SHP77 treated with DMSO at 0.1 percent for 48 hours (cell line): ENCODE measurements around the gene RPRD1A.
"Not testable (repeated sequence)": the region's sequence is repeated elsewhere in the genome, so short reads cannot be mapped to it uniquely, and the experiment has no call there.

ENCODE experiments used
- DNase-seq: peaks from one replicate; lab custom pipeline; 2025; lab: John Stamatoyannopoulos, UW

The RPRD1A gene

GRCh38 chr18:35968278-35968880 lies 99.0 kb downstream of the RPRD1A start:
- DNase-seq = no peak

GRCh38 chr18:35967866-35968265 lies 99.5 kb downstream of the RPRD1A start:
- DNase-seq = not testable (repeated sequence)

DNA sequence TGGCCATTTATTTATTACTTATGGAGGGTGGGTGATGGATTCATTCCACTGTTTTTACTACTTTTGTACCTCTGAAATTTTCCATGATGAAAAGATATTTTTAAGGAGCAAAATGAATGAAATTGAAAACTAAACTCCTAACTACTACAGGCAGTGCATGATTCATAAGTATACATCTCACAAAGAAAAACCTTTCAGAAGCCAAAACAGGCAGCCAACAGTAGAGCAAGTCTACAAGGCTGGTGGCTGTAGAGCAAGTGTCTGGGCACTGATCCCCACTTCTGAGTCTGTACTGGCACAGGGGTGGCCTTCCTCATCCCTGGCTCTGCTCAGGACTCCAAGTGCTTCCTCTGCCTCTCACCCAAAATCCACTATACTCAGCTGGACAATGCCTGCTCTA lies 103.0 kb downstream of the RPRD1A start:
- DNase-seq = no peak

- DNase-seq = no peak
These were observed 105.0 kb downstream of the RPRD1A start for GRCh38 chr18:35962320-35962719.

GRCh38 chr18:35956226-35956625 lies 111.1 kb downstream of the RPRD1A start:
- DNase-seq = no peak

- DNase-seq = no peak
These were observed 113.7 kb downstream of the RPRD1A start for GRCh38 chr18:35953688-35954087.

DNA sequence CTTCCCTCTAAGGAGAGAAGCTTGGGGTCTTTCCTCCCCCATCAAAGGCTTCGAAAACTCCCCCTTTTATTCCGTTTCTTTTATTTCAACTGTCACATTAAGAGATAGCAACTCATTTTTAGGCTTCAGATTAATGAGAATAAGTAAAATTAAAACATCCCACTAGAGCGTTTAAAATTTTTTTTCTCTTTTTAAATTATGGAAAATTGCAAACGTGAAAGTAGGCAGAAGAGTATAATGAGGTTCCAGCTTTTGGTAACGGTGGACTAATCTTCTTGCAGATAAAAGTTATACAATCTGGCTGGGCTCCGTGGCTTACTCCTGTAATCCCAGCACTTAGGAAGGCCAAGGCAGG lies 116.8 kb downstream of the RPRD1A start:
- no peak for DNase-seq

- peak; percentile 4 for DNase-seq
These were observed 117.3 kb downstream of the RPRD1A start for GRCh38 chr18:35949903-35950627.

DNA sequence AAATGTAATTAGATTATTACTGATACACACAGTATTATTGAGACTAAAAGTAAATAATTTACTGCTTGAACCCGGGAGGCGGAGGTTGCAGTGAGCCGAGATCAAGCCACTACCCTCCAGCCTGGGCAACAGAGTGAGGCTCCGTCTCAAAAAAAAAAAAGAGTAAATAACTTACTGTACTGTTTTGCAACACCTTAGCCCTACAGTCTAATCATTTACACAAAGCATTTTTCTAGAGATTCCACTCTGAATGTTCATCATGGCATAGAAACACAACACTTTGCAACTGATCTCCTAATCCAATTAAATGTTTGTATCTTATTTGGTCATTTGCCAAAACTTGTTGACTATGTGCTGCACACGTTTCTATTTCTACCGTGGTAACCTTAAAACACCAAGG lies 118.3 kb downstream of the RPRD1A start:
- no peak for DNase-seq

DNA sequence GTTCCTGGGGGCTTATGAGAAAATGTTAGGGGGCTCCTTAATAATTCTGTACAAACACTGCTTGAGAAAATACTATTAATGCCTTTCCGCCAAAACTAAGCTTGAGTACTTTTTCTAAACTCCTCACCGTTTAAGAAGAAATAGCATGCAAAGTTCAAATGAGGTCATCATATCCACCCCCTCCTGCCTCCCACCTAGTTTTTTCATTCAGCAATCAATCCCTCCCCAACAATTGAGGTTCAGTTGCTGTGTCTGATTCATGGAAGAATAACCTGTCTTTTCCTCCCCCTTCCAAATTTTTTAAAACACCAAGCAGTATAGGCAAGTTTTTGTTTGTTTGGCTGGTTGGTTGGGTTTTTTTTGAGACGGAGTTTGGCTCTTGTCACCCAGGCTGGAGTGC lies 119.3 kb downstream of the RPRD1A start:
- no peak for DNase-seq

- DNase-seq = no peak
These were observed 124.7 kb downstream of the RPRD1A start for GRCh38 chr18:35942661-35943060.

- no peak for DNase-seq
These were observed 125.2 kb downstream of the RPRD1A start for GRCh38 chr18:35942133-35942532.

- no peak for DNase-seq
These were observed 126.1 kb downstream of the RPRD1A start for GRCh38 chr18:35941299-35941698.
